ENCODE results near the gene MVK. TPM values are rescaled to one million over a fixed set of nuclear protein-coding genes. Genes with fewer than 3 reads are reported as not detected.

MVK gene
- total and polyA plus RNA-seq, 4 donors, result 22.4 to 62.7 (median 37.2) TPM

DNA sequence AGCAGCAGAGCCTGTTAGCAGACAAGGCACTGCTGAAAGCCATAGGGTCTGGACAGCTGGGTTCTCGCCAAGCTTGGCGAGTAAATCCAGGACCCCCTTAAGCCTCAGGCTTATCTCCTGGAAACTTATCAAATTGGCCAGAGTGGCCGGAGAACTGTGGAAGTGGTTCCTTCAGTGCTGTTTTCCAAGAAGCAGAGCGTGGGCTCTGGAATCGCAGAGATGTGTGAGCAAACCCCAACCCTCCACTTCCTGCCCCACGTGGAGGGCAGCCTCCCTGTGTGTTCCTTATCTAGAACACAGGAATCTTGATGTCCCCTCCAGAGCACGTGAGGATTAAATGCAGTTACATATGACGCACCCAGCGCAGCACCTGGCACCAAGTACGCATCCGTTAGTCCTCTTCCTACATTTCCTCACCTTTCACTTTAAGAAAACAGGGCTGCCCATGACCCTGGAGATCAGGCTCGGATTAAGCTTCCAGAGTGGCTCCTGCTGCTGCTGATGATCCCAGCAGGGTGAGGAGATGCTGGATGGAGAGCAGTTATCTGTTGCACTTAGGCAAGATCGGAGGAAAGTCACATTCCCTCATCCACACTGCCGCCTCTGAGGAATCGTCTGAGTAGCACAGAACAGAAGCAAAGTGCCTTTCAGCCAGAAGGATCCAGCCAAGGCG lies 35.3 kb upstream of the MVK start:
- Histone ChIP-seq H3K27me3 (ENCODE audit: control insufficient read depth in 3 of 3, insufficient read depth in 3 of 3, low read length in 2 of 3) (no peaks in the 10 kb centered on the region), H3K4me1 (ENCODE audit: control insufficient read depth in 5 of 5, insufficient read depth in 5 of 5, low read length in 5 of 5) (peaks cover 0 to 6% (median 0%) of the 10 kb centered on the region in 5 donors), H3K27ac (ENCODE audit: low read depth in 1 of 2, low read length in 1 of 2) (no peak overlapping the region), H3K4me3 (no peak overlapping the region), H3K36me3 (ENCODE audit: control insufficient read depth in 4 of 4, insufficient read depth in 4 of 4, low read length in 4 of 4) (peaks cover 0 to 30% (median 9%) of the 10 kb centered on the region in 4 donors), H3K9me3 (ENCODE audit: control insufficient read depth in 4 of 4, insufficient read depth in 3 of 4, low read length in 3 of 4) (no peaks in the 10 kb centered on the region), H3K9ac (ENCODE audit: insufficient read depth in 1 of 2, low read length in 2 of 2) (no peak overlapping the region)
- ATAC-seq (ENCODE audit: insufficient read depth, low FRiP score) (no peak), DNase-seq (peak in 2 of 3 donors; percentile 35 to 45)
- WGBS, 2 donors, result 83 to 84% methylated on average over 16 of the region's 16 CpGs
- TF ChIP-seq, protein P1, sequence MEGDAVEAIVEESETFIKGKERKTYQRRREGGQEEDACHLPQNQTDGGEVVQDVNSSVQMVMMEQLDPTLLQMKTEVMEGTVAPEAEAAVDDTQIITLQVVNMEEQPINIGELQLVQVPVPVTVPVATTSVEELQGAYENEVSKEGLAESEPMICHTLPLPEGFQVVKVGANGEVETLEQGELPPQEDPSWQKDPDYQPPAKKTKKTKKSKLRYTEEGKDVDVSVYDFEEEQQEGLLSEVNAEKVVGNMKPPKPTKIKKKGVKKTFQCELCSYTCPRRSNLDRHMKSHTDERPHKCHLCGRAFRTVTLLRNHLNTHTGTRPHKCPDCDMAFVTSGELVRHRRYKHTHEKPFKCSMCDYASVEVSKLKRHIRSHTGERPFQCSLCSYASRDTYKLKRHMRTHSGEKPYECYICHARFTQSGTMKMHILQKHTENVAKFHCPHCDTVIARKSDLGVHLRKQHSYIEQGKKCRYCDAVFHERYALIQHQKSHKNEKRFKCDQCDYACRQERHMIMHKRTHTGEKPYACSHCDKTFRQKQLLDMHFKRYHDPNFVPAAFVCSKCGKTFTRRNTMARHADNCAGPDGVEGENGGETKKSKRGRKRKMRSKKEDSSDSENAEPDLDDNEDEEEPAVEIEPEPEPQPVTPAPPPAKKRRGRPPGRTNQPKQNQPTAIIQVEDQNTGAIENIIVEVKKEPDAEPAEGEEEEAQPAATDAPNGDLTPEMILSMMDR (IDR thresholded peaks at IDR 0.05; ENCODE audit: control extremely low read depth, extremely low read depth), result no peak

DNA sequence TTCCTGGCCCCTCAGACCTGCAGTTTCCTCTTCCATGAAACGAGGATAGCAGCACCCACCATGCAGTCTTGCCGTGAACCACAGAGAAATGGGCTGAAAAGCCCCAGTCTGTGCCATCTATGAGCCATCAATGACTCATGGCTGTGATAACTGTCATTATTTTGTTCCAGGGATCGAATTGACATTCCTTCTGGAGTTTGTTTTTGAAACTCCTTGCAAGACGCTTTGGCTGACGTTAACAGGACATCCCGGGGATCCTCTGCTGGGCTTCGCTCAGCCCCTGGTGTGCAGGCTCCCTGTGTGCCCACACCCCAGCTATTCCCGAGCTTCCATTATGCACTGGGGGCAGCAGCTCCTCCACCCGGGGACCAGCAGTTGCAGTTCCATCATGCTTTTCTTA lies 34.1 kb upstream of the MVK start:
- 75 to 85% methylated on average over 9 of the region's 9 CpGs for WGBS, 2 donors
- Histone ChIP-seq H3K4me3 (no peak overlapping the region), H3K4me1 (ENCODE audit: control insufficient read depth in 5 of 5, insufficient read depth in 5 of 5, low read length in 5 of 5) (peaks cover 0 to 6% (median 0%) of the 10 kb centered on the region in 5 donors), H3K27ac (ENCODE audit: low read depth in 1 of 2, low read length in 1 of 2) (no peak overlapping the region), H3K27me3 (ENCODE audit: control insufficient read depth in 3 of 3, insufficient read depth in 3 of 3, low read length in 2 of 3) (no peaks in the 10 kb centered on the region), H3K9ac (ENCODE audit: insufficient read depth in 1 of 2, low read length in 2 of 2) (no peak overlapping the region), H3K36me3 (ENCODE audit: control insufficient read depth in 4 of 4, insufficient read depth in 4 of 4, low read length in 4 of 4) (peaks cover 0 to 19% (median 7%) of the 10 kb centered on the region in 4 donors), H3K9me3 (ENCODE audit: control insufficient read depth in 4 of 4, insufficient read depth in 3 of 4, low read length in 3 of 4) (no peaks in the 10 kb centered on the region)
- DNase-seq, result no peak
- ATAC-seq (ENCODE audit: insufficient read depth, low FRiP score), result no peak
- TF ChIP-seq, protein P1 (IDR thresholded peaks at IDR 0.05; ENCODE audit: control extremely low read depth, extremely low read depth), result no peak

DNA sequence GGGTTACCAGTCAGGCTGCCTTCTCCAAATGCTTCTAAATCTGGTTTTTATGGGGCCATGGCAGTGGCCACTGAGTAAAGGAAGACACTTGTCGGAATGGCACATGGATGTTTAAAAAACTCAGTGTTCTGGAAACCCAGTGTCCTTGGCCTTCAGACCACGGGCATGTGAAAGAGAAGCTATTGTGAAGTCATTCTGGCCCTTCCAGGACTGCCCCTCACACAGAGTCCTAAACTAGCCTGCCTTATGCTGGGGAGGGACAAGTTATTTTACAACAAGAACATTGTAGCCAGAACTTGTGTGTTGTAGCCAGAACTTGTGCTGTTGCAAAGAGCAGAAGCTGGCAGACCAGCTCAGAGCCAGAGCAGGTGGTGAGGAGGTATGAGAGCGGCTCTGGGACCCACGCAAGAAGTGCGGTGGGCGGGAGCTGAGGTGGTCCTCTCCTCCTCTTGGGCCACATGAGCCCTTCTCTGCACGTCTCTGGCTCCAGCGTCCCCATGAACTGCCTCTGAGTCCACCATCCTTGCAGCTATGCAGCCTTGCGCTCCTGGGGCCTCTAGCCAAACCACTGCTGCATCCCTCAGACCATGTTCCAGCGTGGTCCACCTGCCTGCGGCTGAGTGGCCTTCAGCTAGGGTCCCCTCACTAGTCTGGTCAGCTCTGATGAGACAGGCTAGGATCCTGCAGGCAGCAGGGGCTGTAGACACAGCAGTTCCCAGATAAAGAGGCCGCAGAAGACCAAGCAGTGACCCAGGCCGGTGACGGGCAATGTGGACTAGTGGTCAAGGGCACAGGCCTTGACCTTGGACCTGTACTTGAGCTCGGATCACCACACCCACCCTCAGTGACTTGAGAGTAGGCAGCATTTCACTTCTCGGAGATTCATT lies 32.8 kb upstream of the MVK start:
- Histone ChIP-seq H3K27me3 (ENCODE audit: control insufficient read depth in 3 of 3, insufficient read depth in 3 of 3, low read length in 2 of 3) (no peaks in the 10 kb centered on the region), H3K9ac (ENCODE audit: insufficient read depth in 1 of 2, low read length in 2 of 2) (no peak overlapping the region), H3K4me3 (no peak overlapping the region), H3K27ac (ENCODE audit: low read depth in 1 of 2, low read length in 1 of 2) (no peak overlapping the region), H3K9me3 (ENCODE audit: control insufficient read depth in 4 of 4, insufficient read depth in 3 of 4, low read length in 3 of 4) (no peaks in the 10 kb centered on the region), H3K36me3 (ENCODE audit: control insufficient read depth in 4 of 4, insufficient read depth in 4 of 4, low read length in 4 of 4) (peaks cover 0 to 8% (median 2%) of the 10 kb centered on the region in 4 donors), H3K4me1 (ENCODE audit: control insufficient read depth in 5 of 5, insufficient read depth in 5 of 5, low read length in 5 of 5) (peaks cover 0 to 6% (median 0%) of the 10 kb centered on the region in 5 donors)
- 92 to 93% methylated on average over 16 of the region's 16 CpGs for WGBS, 2 donors
- TF ChIP-seq, protein P1 (IDR thresholded peaks at IDR 0.05; ENCODE audit: control extremely low read depth, extremely low read depth), result no peak
- DNase-seq (no peak), ATAC-seq (ENCODE audit: insufficient read depth, low FRiP score) (no peak)
